ENCODE measurements around the gene DPY19L1. TPM values are rescaled to one million over a fixed set of nuclear protein-coding genes. Genes with fewer than 3 reads are reported as not detected.
"Not testable (repeated sequence)": the region's sequence is repeated elsewhere in the genome, so short reads cannot be mapped to it uniquely, and the experiment has no call there.

DPY19L1 gene
- total RNA-seq, 1 experiment from 2014 or later, result 92.8 TPM

DNA sequence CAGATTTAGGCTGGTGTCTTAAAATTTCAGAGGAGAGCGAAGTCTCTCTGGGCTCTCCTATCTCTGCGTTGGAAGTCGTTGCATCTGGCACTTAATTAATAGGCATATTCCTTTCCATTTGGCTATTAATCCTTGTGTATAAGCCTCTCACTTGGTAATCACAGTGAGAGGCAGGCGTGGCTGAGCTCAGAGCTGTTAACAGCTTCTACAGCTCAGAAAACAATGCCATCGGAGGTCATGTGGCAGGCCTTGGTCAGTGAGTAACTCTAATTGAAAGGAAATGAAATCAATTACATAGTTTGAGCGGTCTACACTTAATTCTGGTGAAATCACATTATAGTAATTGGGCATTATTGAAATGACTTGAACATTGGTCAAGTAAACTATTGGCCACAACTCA is 135.1 kb downstream of the DPY19L1 start:
- DNase-seq (ENCODE audit: low read depth, low spot score), result no peak
- in situ Hi-C loops (cut with HindIII; ENCODE audit: low pct_unique_long_range_greater_than_20kb, low sequenced_read_pairs), result no loop called here

DNA sequence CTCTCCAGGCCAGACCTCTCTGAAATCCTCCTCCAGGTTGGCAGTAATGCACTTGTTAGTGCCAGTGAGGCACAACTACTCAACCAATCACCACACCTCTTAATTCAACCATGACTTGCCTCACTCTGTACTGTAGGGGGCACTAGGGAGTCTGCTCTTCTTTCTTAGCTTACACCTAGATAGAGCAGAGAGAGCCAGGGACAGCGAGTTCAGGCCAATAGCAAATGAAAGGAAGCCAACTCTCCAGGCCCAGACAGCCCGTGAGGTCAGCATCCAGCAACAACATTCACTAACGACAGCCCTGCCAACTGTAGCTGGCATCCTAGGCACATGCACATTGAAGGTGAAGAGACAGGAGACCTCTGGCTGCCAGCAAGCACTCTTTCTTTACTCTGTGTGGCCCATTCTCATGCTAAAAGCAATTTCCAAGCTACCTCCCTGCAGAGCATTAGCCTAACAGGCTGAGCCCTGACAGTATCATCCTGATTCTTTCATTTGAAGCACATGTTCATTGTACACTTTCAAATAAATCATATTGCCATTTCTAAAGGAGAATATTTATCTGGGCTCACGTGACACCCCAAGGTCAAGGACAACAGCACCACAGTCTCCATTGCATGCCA is 136.3 kb downstream of the DPY19L1 start:
- in situ Hi-C loops (cut with HindIII; ENCODE audit: low pct_unique_long_range_greater_than_20kb, low sequenced_read_pairs), result no loop called here
- peak; percentile 86 for DNase-seq (ENCODE audit: low read depth, low spot score)

DNA sequence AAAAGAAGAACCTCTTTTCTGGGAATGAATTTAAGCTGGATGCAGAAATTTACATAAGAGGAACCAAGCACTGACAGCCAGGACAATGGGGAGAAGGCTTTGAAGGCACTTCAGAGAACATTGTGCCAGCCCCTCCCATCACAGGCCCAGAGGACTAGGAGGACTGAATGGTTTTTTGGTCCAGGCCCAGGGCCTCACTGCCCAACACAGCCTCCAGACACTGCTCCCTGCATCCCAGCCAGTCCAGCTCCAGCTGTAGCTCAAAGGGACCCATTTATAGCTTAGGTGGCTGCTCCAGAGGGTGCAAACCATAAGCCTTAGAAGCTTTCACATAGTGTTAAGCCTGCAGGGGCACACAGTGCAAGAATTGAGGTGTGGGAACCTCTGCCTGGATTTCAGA is 142.1 kb downstream of the DPY19L1 start:
- in situ Hi-C loops (cut with HindIII; ENCODE audit: low pct_unique_long_range_greater_than_20kb, low sequenced_read_pairs), result no loop called here
- no peak for DNase-seq (ENCODE audit: low read depth, low spot score)

DNA sequence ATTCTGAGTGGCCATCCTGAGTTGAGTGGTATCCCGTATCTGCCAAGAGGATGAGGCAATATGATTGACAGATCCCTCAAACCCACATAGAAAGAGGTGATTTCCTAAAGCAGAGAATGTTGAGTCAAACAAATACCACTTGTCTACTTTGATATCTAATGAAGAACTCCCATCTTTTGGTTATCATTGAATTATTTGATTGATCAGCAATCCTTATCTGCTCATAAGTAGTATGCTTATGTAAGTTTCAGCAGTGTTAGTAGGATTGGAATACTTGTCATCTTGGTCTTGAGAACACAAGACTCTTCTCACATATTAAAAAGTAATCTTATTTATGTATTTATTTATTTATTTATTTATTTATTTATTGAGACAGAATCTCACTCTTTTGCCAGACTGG is 147.3 kb downstream of the DPY19L1 start:
- no peak for DNase-seq (ENCODE audit: low read depth, low spot score)
- in situ Hi-C loops (cut with HindIII; ENCODE audit: low pct_unique_long_range_greater_than_20kb, low sequenced_read_pairs), result no loop called here

DNA sequence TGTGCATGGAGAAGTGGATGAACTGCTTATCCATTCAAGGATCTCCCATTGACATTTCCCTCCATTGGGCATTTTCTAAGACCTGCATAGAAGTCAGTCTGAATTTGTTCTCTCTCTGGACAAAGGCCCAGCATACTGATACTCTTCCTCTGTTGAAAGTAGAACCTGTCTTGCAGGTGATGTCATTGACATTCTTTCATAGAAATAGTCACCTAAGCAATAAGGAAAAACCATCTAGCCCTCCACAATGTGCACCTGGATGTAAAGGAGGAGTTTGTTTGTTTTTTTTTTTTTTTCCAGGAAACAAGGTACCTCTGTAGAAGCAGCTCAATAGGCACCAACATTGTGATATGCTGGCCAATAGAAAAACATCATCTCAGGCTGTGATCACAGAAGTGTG is 150.4 kb downstream of the DPY19L1 start:
- no peak for DNase-seq (ENCODE audit: low read depth, low spot score)
- in situ Hi-C loops (cut with HindIII; ENCODE audit: low pct_unique_long_range_greater_than_20kb, low sequenced_read_pairs), result no loop called here

DNA sequence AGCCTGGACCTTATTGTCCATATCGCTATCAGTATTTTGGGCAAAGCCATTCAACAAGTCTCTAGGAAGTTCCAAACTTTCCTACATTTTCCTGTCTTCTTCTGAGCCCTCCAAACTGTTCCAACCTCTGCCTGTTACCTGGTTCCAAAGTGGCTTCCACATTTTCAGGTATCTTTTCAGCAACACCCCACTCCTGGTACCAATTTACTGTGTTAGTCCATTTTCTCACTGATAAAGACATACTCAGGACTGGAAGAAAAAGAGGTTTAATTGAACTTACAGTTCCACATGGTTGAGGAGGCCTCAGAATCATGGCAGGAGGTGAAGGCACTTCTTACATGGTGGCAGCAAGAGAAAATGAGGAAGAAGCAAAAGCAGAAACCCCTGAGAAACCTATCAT is 153.4 kb downstream of the DPY19L1 start:
- DNase-seq (ENCODE audit: low read depth, low spot score); in situ Hi-C loops (cut with HindIII; ENCODE audit: low pct_unique_long_range_greater_than_20kb, low sequenced_read_pairs): not testable (repeated sequence)

DNA sequence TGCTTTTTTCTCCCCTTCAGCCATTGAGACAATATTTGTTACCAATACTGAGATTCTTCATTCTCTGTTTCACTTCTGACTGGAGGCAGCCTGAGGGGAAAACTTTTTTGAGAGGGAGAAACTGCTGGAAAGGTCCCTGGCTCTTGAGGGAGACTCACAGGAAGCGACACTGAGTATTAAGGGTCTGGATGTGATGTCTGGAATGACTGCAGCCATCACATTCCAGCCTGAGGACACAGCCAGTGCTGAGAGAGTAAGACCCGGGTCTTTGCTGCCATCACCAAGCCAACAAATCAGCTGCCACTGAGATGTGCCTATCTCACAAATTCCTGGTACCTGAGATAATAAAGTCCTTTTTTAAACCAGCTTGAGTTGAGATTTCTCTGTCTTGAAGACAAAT is 157.4 kb downstream of the DPY19L1 start:
- in situ Hi-C loops (cut with HindIII; ENCODE audit: low pct_unique_long_range_greater_than_20kb, low sequenced_read_pairs), result no loop called here
- no peak for DNase-seq (ENCODE audit: low read depth, low spot score)

DNA sequence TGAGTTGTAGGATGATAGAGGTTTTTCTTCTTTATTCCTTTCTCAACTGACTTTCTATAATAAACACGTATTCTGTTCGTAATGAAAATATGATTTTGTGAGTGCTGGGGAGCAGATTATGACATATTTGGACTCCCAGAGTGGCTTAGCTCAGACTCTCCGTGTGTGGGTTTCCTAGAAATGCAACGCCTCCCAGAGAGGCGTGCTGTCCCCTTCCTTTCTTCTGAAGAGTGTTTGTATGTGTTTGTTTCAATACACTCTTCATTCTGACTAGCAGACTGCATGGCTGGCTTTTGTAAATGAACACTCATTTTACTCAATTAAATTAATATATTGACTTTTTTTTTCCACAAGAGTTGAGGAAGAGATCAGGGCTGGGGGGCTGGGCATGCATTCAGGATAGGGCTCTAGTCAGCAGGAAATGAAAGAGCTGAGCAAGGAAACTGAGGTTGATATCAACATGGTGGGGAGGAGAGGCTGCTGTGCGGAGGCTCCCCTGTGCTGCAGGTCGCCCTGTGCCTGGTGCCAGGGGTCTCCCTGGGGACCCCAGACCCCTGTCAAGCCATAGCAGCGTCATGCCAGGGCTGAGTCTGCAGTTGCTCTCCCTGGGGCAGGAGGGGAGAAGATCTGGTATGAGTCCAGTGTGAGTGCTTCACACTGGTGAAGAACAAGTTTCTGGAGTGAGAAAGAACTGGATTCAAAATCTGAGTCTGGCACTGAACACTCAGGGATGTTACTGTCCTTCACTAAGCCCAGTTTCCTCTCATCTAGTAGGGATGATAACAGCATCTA is 158.1 kb downstream of the DPY19L1 start:
- in situ Hi-C loops (cut with HindIII; ENCODE audit: low pct_unique_long_range_greater_than_20kb, low sequenced_read_pairs), result not testable (repeated sequence)

More for the DNA sequence above, 158.1 kb downstream of the DPY19L1 start:
- not testable (repeated sequence) for DNase-seq (ENCODE audit: low read depth, low spot score)

Small RNAs within 50 kb of the gene (small RNA-seq; reads per million reads assigned to genes)
- gene MIR548N, result 0 to 1.3 reads per million in 2 experiments
- 0 reads per million in 2 experiments for gene RF00322

Other genes with a start within 250 kb of the DPY19L1 start
- 2.5 and 2.8 TPM in 2 replicates for gene TBX20, start 216.6 kb upstream of the DPY19L1 start, total RNA-seq (2014; rRNA removed; shearing (Covaris generic))